Motor neuron (in vitro differentiated cells): ENCODE data around the gene CCDC27. TPM values are rescaled to one million over a fixed set of nuclear protein-coding genes. Genes with fewer than 3 reads are reported as not detected.

ENCODE experiments used
- ATAC-seq, 8 experiments: fragments of 200-7000 bp; cut with Tn5 transposase; replicated peaks in 6 of 8; 2 replicates each; pipeline ENCODE4 v1.8.0; 2021; ENCODE audit warnings: mild to moderate bottlenecking in 8 of 8, moderate library complexity in 8 of 8
- H3K27ac ChIP-seq, 2 donors: fragments of 250-450 bp; sonication (Bioruptor Pico); 2 replicates each; pipeline ENCODE4 v1.9.0; 2021; ENCODE audit warnings: antibody characterized with exemption in 2 of 2, mild to moderate bottlenecking in 2 of 2, moderate library complexity in 1 of 2
- H3K4me1 ChIP-seq, 2 donors: fragments of 250-450 bp; sonication (Bioruptor Pico); replicated peaks in 1 of 2; 2 replicates each; pipeline ENCODE4 v1.6.1; 2021; ENCODE audit warnings: antibody characterized with exemption in 2 of 2, mild to moderate bottlenecking in 2 of 2, moderate library complexity in 1 of 2
- H3K4me3 ChIP-seq, 5 donors: fragments of 250-450 bp; sonication (Bioruptor Pico); 2 replicates each; pipeline ENCODE4 v1.9.0; 2021; ENCODE audit warnings: antibody characterized with exemption in 5 of 5, mild to moderate bottlenecking in 5 of 5, moderate library complexity in 4 of 5
- WGBS, 10 experiments: fragments of 450-650 bp; shearing (Covaris generic); methylation state at CpG; one replicate each; pipeline ENCODE4 v1.0.0; 2022; 5-methylcytosine and 5-hydroxymethylcytosine counted together
- in situ Hi-C, 9 experiments: fragments of 400-800 bp; cut with MboI; loops; one replicate each; pipeline ENCODE4 v1.15.0; 2021; ENCODE audit warnings: low sequenced_read_pairs in 9 of 9, low pct_unique_long_range_greater_than_20kb in 2 of 9; ENCODE audit not compliant: unreplicated experiment in 9 of 9
- total RNA-seq, 8 experiments: library from RNA; unstranded; fragments of 300-600 nt; gene quantifications; 2 replicates each; pipeline versions ENCODE4 v1.2.3 to v1.2.4, GENCODE V29; 2022

The CCDC27 gene
- total RNA-seq, 8 experiments from 2014 or later, result 0.11 to 1.2 (median 0.25) TPM; not detected in 1

DNA sequence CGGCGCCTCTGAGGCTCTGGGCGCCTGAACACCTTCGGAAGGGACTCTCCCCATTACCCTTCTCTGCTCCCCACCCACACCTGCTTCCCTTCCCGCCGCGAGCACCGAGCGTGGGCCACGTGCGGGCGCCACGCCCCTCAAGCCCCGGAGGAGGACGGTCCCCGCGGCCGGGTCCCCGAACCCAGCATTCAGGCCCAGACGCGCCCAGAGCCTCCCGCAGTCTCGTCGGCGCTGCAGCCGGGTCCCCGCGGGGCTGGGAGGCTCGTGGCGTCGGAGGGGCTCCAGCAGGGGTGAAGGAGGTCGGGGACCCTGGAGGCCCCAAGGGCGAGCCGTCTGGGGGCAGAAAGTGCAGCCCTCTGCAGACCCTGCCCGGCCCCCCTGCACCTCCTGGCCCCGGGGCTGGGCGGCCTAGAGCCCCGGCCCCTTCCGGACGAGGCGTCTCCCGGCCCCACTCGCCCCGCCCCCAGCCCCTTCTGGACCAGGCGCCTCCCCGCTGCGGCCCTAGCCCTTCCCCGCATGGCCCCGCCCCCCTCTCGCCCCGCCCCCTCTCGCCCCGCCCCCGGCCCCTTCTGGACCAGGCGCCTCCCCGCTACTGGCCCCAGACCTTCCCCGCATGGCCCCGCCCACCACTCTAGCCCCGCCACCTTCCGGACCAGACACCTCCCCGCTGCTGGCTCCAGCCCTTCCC lies 19.9 kb downstream of the CCDC27 start:
- in situ Hi-C loops, result no loop called here
- Histone ChIP-seq H3K4me1 (peaks cover 32 to 55% of the 10 kb centered on the region in 2 donors), H3K27ac (peak overlapping the region in 1 of 2 donors; percentile 26), H3K4me3 (peak overlapping the region; percentile 19 to 50 (median 45))
- WGBS, 10 experiments, result 3% methylated on average over 8 of the region's 61 CpGs; no CpG with 5 or more reads in 9 of the 10 experiments
- ATAC-seq, result peak; percentile 56 to 82 (median 66)

DNA sequence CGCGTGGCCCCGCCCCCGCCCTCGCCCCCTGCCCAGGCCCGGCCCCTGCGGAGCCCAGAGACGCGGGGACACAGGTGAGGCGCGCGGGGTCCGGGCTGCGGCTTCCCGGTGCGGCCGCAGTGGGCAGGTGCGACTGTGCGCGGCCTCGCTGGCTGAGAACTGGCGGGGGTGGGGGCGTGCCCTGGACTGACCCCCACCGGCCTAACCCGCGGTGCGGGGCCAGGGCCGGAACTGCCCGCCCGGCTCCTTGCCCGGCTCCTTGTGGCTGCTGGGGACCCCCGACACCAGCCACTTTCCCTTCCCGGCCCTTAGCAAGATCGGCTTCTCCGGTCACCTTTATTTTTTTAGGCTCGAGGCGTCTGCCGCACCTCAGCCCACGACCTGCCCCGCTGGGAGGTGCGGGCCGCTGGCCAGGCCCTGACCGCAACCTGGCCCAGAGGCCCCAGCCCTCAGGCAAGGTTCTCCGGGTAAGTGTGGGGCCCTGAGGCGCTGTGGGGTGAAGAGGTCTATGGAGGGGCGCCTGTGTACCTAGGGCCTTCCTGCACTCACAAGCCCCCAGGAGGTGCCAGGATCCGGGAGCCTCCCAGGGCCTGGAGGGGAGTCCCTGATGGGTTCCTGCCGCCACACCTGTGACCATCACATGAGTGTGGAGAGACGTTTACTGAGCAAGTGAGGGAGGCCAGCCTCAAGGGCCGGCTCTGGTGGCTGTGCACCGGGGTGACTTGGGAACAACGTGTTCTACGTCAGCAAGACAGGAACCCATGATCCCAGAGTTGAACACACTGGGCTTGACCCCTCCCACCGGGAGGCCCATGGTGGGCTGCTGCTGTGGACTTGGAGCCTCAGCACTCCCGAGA lies 20.7 kb downstream of the CCDC27 start, which contains the start of gene SMIM1:
SMIM1 (plus strand) TSS at position 35 of the 857 bp plus-strand sequence. CDS start 2,625 bp downstream, outside the sequence.
- H3K27ac ChIP-seq, result peak within 1 kb of the TSS in 1 of 2 donors; percentile 26
- in situ Hi-C loops, result no loop called here
- 21 to 78% (median 64%) methylated on average over 2 to 23 of the region's 55 CpGs; no CpG with 5 or more reads in 6 of the 10 experiments for WGBS, 10 experiments

DNA sequence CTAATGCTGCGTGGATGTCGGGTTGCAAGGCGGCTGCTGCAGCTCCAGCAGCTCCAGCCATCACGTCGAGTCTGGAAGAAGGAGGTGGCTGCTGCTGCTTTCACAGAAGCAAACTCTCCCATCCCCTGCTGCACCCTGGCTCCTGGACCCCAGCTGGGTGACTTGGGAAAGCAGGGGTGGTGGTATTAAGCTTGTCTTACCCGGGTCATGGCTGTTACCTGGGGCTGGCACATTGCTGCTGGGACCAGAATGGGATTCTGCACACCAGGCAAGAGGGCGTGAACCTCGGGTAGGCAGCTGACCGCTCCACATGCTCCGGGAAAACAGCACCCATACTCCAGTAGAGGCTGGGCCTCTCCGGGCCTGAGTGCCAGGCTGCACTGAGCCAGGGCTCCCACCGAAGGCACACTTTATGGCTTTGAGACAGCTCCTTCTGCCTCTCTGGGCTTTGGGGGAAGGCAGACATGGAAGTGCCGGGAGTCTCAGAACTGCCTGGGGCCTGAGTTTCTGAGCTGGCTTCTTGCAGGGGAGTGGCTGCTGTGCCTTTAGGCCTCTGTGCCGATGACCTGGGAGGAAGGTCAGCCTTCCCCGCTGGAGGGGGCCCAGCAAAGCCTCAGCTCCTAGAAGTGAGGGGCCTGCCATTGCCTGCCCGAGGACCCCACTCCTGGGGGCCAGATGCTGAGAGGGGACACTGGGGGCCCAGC lies 21.5 kb downstream of the CCDC27 start:
- in situ Hi-C loops, result no loop called here
- Histone ChIP-seq H3K4me1 (peaks cover 32 to 55% of the 10 kb centered on the region in 2 donors), H3K27ac (peak overlapping the region in 1 of 2 donors; percentile 72), H3K4me3 (no peak overlapping the region)
- WGBS, 10 experiments, result 40 to 88% (median 60%) methylated on average over 1 to 9 of the region's 16 CpGs; no CpG with 5 or more reads in 4 of the 10 experiments
- no peak for ATAC-seq

More for the DNA sequence above, 20.7 kb downstream of the CCDC27 start, which contains the start of gene SMIM1:
- H3K4me3 ChIP-seq, result peak within 1 kb of the TSS; percentile 19 to 50 (median 45)
- peak in 3 of 8 experiments; percentile 0 to 8 (median 0) for ATAC-seq
- H3K4me1 ChIP-seq, result peaks cover 32 to 55% of the 10 kb centered on the region in 2 donors

DNA sequence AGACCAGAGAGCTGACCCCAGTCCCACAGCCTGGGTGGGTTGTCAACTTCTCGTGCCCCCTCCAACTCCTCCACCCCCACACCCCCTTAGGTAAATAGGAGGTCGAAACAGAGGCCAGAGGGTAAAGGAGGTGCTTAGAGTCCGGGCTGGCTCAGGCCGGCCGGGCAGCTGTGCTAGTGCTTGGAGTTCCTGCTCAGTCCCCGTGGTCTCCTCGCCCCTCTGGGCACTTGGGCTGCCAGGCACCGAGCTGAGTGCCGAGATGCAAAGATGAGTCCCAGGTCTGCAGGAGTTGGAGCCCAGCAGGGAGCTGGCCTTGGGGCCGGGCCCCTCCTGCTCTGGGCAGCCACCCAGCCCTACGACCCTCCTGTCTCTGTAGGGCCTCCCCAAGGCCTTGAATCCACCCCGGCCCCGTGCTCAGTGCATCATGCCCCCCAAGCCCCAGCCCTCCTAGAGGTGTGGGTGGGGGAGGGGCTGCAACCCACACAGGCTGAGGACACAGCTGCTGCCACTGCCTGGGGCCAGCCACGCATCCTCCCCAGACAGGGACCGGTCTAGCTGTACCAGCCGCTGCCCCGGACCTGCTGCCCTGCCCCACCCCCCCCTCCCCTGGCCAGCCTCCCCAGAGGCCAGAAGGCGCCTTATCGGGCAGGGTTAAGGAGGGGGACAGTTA lies 22.2 kb downstream of the CCDC27 start:
- ATAC-seq, result peak in 5 of 8 experiments; percentile 1 to 4 (median 2)
- no peak overlapping the region for H3K4me3 ChIP-seq
- H3K4me1 ChIP-seq, result peaks cover 32 to 55% of the 10 kb centered on the region in 2 donors
- peak overlapping the region in 1 of 2 donors; percentile 72 for H3K27ac ChIP-seq
- in situ Hi-C loops, result no loop called here
- WGBS, 10 experiments, result 67% methylated on average over 4 to 5 of the region's 19 CpGs; no CpG with 5 or more reads in 8 of the 10 experiments

DNA sequence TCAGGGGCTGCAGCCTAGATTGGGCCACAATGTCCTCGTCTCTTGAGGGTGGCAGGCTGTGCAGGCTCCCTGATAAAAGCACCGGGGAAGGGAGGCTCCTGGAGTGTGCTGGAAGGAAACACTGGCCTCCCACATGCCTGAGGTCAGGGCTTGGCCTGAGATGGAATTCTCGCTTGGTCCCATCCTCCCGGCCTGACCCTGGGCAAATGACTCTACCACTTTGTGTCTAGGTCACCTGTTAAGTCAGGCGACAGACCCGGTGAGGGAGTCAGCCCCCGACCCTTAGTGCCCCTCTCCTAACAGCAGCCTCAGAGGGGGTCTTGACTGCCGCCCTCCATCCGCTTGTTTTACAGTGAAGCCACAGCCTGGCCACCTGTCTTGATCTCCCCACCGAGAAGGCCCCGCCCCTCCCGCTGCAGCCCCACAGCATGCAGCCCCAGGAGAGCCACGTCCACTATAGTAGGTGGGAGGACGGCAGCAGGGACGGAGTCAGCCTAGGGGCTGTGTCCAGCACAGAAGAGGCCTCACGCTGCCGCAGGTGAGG lies 22.8 kb downstream of the CCDC27 start:
- 30 to 87% (median 47%) methylated on average over 3 to 5 of the region's 17 CpGs; no CpG with 5 or more reads in 6 of the 10 experiments for WGBS, 10 experiments
- peaks cover 32 to 55% of the 10 kb centered on the region in 2 donors for H3K4me1 ChIP-seq
- H3K4me3 ChIP-seq, result no peak overlapping the region
- peak in 6 of 8 experiments; percentile 3 to 33 (median 24) for ATAC-seq
- peak overlapping the region; percentile 14 to 72 for H3K27ac ChIP-seq
- in situ Hi-C loops, result no loop called here

DNA sequence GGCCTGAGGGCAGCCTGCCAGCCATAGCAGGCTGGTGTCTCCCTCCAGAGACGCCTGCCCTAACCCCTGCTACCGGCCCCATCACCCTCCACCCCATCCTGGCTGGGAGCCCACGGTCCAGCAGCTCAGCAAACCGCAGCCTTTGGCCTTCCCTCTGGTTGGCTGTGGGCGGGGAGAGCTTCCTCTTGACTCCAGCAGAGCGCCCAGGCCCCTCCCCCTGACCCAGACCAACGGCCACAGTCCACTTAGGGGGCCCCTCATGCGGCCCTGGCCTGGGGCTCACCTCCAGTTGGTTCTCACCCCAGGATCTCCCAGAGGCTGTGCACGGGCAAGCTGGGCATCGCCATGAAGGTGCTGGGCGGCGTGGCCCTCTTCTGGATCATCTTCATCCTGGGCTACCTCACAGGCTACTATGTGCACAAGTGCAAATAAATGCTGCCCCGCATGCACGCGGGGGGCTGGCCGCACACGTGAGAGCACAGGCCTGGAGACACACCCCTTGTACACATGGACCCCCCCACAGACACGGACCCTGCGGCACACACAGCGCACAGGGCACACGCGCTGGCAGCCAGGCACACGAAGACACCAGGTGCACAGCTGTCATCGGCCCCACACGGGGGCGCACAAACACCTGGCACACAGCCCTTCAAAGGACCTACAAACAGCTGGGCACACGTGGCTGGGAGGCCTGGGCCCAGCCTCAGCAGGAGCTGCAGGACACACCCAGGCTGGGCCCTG lies 23.4 kb downstream of the CCDC27 start:
- 0 to 60% (median 21%) methylated on average over 2 to 7 of the region's 27 CpGs; no CpG with 5 or more reads in 4 of the 10 experiments for WGBS, 10 experiments
- Histone ChIP-seq H3K4me3 (no peak overlapping the region), H3K4me1 (peaks cover 32 to 52% of the 10 kb centered on the region in 2 donors), H3K27ac (peak overlapping the region; percentile 14 to 72)
- in situ Hi-C loops, result no loop called here
- ATAC-seq, result peak; percentile 4 to 43 (median 38)

DNA sequence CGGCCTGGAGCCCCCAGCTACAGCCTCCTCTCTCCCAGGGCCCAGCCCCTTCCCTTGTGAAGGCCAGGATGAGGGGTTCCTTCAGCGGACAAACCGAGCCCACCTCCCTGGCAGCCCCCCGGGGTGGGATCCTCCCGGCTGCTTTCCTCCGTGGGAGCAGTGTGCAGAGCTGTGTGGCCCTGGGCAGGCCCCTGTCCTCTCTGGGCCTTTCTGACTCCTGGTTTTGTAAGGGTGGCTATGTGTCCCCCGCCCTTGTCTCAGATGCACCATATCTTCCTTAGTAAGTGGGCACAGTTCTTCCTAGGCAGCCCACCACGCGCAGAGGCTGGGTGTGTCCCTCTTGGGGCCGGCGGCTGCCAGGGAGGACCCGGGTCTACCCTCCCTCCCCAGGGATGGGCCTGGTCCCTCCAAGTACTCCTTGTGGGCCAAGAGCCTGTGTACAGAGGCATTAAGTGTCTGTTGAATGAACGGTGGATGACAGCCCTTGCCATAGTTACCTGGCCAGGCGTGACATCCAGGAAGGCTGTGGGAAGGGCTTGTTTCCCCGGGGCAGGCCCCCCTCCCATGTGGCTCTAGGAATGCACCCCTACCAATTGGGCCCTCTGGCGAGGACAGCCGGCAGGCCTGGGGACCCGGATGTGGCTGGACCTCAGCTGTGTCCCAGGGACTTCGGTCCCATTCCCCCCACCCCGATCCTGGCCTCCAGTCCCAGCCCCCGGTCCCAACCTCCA lies 24.1 kb downstream of the CCDC27 start:
- Histone ChIP-seq H3K4me1 (peaks cover 29 to 47% of the 10 kb centered on the region in 2 donors), H3K27ac (peak overlapping the region in 1 of 2 donors; percentile 36), H3K4me3 (no peak overlapping the region)
- in situ Hi-C loops, result no loop called here
- 88 to 93% (median 90%) methylated on average over 2 to 14 of the region's 21 CpGs; no CpG with 5 or more reads in 6 of the 10 experiments for WGBS, 10 experiments
- no peak for ATAC-seq

DNA sequence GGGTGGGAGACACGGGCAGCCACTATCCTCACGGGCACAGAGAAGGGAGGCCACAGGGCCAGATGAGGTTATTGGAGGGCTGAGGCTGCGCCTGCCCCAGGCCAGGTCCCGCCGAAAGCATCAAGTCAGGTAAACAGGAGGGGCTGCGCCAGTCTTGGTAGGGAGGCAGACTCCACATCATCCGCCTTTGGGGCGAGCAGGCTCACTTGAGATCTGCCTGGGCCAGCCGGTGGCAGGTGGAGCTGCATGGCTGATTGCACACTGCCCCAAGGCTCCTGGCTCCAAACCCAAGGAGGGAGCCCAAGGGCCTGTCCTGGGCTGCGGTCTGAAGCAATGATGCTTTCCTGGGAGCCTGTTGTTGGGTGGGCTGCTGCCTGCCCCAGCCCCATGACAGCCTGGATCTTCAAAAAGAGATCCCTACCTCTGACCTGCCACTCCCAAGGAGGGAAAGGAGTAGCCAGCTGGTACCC lies 24.9 kb downstream of the CCDC27 start:
- Histone ChIP-seq H3K27ac (no peak overlapping the region), H3K4me3 (no peak overlapping the region), H3K4me1 (peaks cover 21 to 40% of the 10 kb centered on the region in 2 donors)
- in situ Hi-C loops, result no loop called here
- ATAC-seq, result no peak
- 80 to 100% (median 100%) methylated on average over 1 to 2 of the region's 10 CpGs; no CpG with 5 or more reads in 7 of the 10 experiments for WGBS, 10 experiments

DNA sequence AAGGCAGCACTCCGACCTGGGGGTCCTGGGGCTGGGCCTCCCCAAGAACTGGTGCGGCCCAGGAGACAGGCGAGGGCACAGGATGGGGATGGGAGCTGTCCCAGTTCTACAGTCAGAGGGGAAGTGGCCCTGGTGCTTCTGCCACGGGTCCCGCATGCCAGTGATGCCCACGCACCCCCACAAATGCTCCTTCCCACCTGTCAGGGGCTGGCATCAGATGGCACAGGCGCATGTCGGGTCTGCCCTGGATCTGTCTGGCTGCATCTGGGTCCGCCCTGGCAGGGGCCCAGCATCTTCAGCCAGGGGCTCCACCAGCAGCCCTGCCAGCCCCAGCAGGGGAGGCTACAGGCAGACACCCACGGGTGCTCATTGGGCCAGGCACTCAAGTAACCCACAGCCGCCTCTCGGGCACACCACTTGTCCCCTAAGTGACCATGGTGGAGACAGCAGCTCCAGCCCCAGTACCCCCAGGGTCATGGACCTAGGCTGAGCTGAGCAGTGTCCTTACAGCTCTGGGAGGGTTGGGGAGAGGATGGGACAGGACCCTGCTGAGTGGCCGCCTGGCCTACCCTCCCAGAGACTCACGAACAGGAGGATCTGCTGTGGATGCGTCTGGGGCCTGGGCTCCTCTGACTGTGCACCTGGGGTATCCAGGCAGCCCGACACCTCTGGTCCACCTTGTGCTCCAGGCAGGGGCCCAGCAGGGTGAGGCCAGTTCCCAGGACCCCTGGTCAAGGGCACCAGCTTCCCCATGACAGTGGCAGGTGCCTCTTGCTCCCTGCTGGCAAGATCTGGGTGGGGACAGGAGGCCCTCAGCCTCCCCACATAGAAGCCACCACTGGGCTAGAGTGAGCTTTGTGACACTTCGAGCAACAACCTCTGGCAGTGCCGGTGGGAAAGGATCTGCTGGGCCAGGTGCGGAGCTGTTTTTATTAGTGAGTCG lies 25.7 kb downstream of the CCDC27 start:
- no peak overlapping the region for H3K27ac ChIP-seq
- H3K4me3 ChIP-seq, result no peak overlapping the region
- H3K4me1 ChIP-seq, result peaks cover 21 to 36% of the 10 kb centered on the region in 2 donors
- no peak for ATAC-seq
- in situ Hi-C loops, result no loop called here
- WGBS, 10 experiments, result 80 to 88% (median 83%) methylated on average over 1 to 6 of the region's 20 CpGs; no CpG with 5 or more reads in 6 of the 10 experiments
